RWPE2 (cell line): ENCODE data around the gene CALU.

Experiments
- ATAC-seq: fragments of 200-7000 bp; cut with Tn5 transposase; 3 replicates; pipeline ENCODE4 v1.9.1; 2021; ENCODE audit warnings: low read depth
- DNase-seq: peaks from one replicate; pipeline ENCODE4 v3.0.0-alpha.2; 2020; ENCODE audit warnings: low spot score
- H3K27ac ChIP-seq: fragments of 450-650 bp; 2 replicates; pipeline ENCODE4 v1.5.1; 2017; ENCODE audit warnings: mild to moderate bottlenecking; ENCODE audit not compliant: poor library complexity, severe bottlenecking
- H3K27me3 ChIP-seq: fragments of 250-450 bp; sonication (Bioruptor Pico); 2 replicates; pipeline ENCODE4 v1.5.1; 2021; ENCODE audit warnings: mild to moderate bottlenecking, moderate library complexity; ENCODE audit not compliant: insufficient read depth, poor library complexity, severe bottlenecking
- H3K36me3 ChIP-seq: fragments of 250-450 bp; sonication (Bioruptor Pico); 2 replicates; pipeline ENCODE4 v1.5.1; 2020; ENCODE audit warnings: low read depth, mild to moderate bottlenecking, moderate library complexity
- H3K4me1 ChIP-seq: fragments of 250-450 bp; sonication (Bioruptor Pico); 2 replicates; pipeline ENCODE4 v1.5.1; 2021; ENCODE audit warnings: mild to moderate bottlenecking, moderate library complexity; ENCODE audit not compliant: insufficient read depth, poor library complexity, severe bottlenecking
- H3K4me3 ChIP-seq: fragments of 250-450 bp; sonication (Bioruptor Pico); 2 replicates; pipeline ENCODE4 v1.5.1; 2021; ENCODE audit warnings: mild to moderate bottlenecking, moderate library complexity; ENCODE audit not compliant: severe bottlenecking
- H3K9me3 ChIP-seq: fragments of 250-450 bp; sonication (Bioruptor Pico); 2 replicates; pipeline ENCODE4 v1.5.1; 2021; ENCODE audit warnings: mild to moderate bottlenecking, moderate library complexity; ENCODE audit not compliant: severe bottlenecking
- TF ChIP-seq, protein P1 (sequence below): fragments of 450-650 bp; IDR thresholded peaks from one replicate; pipeline ENCODE4 v1.5.1; 2017; ENCODE audit warnings: mild to moderate bottlenecking, moderate library complexity; ENCODE audit not compliant: poor library complexity, severe bottlenecking

CALU gene

GRCh38 chr7:128739048-128739962 lies at the start of gene CALU:
Gene CALU (plus strand): TSS chr7:128739359. CDS start chr7:128748584, 9,225 bp downstream.
- Histone ChIP-seq H3K36me3 (peaks cover 44% of the 10 kb centered on the region), H3K4me3 (peak within 1 kb of the TSS; percentile 76), H3K9me3 (no peaks in the 10 kb centered on the region), H3K27ac (peak within 1 kb of the TSS; percentile 83), H3K4me1 (peaks cover 41% of the 10 kb centered on the region), H3K27me3 (no peaks in the 10 kb centered on the region)
- TF ChIP-seq, protein P1, sequence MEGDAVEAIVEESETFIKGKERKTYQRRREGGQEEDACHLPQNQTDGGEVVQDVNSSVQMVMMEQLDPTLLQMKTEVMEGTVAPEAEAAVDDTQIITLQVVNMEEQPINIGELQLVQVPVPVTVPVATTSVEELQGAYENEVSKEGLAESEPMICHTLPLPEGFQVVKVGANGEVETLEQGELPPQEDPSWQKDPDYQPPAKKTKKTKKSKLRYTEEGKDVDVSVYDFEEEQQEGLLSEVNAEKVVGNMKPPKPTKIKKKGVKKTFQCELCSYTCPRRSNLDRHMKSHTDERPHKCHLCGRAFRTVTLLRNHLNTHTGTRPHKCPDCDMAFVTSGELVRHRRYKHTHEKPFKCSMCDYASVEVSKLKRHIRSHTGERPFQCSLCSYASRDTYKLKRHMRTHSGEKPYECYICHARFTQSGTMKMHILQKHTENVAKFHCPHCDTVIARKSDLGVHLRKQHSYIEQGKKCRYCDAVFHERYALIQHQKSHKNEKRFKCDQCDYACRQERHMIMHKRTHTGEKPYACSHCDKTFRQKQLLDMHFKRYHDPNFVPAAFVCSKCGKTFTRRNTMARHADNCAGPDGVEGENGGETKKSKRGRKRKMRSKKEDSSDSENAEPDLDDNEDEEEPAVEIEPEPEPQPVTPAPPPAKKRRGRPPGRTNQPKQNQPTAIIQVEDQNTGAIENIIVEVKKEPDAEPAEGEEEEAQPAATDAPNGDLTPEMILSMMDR, result no peak
- ATAC-seq (peak; percentile 94), DNase-seq (peak; percentile 97)

- H3K27me3 ChIP-seq, result no peaks in the 10 kb centered on the region
- no peak for ATAC-seq
- H3K9me3 ChIP-seq, result no peaks in the 10 kb centered on the region
- H3K27ac ChIP-seq, result no peak overlapping the region
- no peaks in the 10 kb centered on the region for H3K4me1 ChIP-seq
- H3K4me3 ChIP-seq, result no peak overlapping the region
- H3K36me3 ChIP-seq, result no peaks in the 10 kb centered on the region
- TF ChIP-seq, protein P1, result no peak
- DNase-seq, result no peak
Measured at GRCh38 chr7:128691227-128691626, 47.9 kb upstream of the CALU start.

DNA sequence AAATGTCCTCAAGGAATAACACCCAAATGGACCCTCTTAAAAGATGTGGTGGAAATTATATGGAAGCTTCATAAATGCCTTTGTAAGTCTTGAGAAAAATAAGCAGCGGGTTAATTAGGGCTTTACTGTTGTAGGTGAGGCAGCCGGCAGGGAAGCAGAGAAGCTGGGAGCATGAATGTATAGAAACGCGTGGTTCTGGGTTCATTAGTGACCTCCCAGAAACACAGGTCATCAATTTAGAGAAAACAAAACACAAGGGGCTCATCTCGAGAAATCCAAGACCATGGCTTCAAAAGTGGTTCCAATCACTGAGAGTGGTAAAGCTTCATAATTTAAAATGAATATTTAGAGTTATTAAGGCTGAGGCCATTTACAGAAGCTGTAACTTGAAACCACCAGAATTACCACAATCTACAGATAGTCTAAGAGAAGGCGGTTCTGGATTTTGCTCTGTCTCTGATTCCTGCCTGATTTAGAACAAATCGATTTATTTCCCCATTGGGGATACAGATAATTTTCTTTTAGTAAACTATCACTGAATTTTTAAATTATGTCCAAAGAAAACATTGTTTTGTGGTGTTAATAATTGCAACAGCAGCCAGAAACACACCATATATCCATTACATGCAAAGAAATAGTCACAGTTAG lies 46.4 kb upstream of the CALU start:
- H3K9me3 ChIP-seq, result no peaks in the 10 kb centered on the region
- TF ChIP-seq, protein P1, result no peak
- no peaks in the 10 kb centered on the region for H3K36me3 ChIP-seq
- H3K27me3 ChIP-seq, result peaks cover 3% of the 10 kb centered on the region
- H3K4me3 ChIP-seq, result no peak overlapping the region
- no peaks in the 10 kb centered on the region for H3K4me1 ChIP-seq
- ATAC-seq (no peak), DNase-seq (no peak)
- H3K27ac ChIP-seq, result no peak overlapping the region

DNA sequence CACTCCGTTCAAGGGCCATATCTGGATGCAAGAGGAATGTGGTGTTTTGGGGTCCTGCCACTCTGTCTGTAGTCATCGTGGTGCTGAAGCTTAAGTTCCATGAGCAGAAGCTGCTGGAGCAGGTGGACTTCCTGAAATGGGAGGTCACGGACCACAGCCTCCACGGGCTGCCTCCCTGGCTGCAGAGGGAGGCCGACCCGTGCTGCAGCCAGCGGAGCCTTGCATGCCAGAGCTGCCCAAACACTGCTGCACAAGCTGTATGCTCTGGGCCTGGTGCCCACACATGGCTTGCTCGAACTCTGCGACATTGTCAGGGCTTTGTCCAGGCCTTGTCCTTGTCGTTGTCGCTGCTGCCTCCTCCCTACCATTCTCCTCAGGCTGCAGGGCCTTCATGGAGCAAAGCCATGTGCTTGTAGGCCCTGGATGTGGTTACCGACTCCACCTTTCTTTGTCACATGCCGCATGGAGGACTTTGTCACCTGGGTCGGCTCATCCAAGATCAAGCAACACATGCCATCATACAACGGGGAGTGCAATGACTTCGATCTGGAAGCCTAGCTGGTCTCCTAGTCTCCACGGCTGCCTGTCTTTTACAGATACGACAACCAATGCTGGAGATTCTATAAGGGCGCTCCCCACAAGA lies 45.7 kb upstream of the CALU start:
- TF ChIP-seq, protein P1, result no peak
- Histone ChIP-seq H3K4me1 (no peaks in the 10 kb centered on the region), H3K27me3 (peaks cover 8% of the 10 kb centered on the region), H3K9me3 (no peaks in the 10 kb centered on the region), H3K27ac (no peak overlapping the region), H3K36me3 (no peaks in the 10 kb centered on the region), H3K4me3 (no peak overlapping the region)
- no peak for ATAC-seq
- no peak for DNase-seq
